OCI-LY3 (cell line): Measurements from ENCODE around the gene GPX2.

ENCODE experiments used
- H2AFZ ChIP-seq: fragments of 200-600, 300-600 bp; shearing (Covaris generic); 2 replicates; pipeline ENCODE4 v1.6.0; 2014; ENCODE audit warnings: antibody characterized with exemption, low read depth, low read length
- H3K27ac ChIP-seq: fragments of 200-600, 300-600 bp; sonication (generic); 2 replicates; pipeline ENCODE4 v1.5.1; 2014; ENCODE audit warnings: mild to moderate bottlenecking, low read length, moderate library complexity, mixed read lengths
- H3K27me3 ChIP-seq: fragments of 200-600, 300-600 bp; sonication (generic); 2 replicates; pipeline ENCODE4 v1.6.1; 2014; ENCODE audit warnings: low read depth, low read length, mixed read lengths
- H3K36me3 ChIP-seq: fragments of 200-600, 300-600 bp; sonication (generic); replicated peaks from 2 replicates; pipeline ENCODE3; 2014; ENCODE audit warnings: low read depth, low read length, mixed read lengths
- H3K4me1 ChIP-seq: fragments of 300-600, 200-600 bp; sonication (generic); 2 replicates; pipeline ENCODE4 v1.6.1; 2014; ENCODE audit warnings: low read length, mixed read lengths
- H3K4me2 ChIP-seq: fragments of 200-600, 300-600 bp; sonication (generic); 2 replicates; pipeline ENCODE4 v1.6.1; 2014; ENCODE audit warnings: low read length, mixed read lengths
- H3K4me3 ChIP-seq: fragments of 300-600, 200-600 bp; sonication (generic); 2 replicates; pipeline ENCODE4 v1.5.1; 2014; ENCODE audit warnings: antibody characterized with exemption, mild to moderate bottlenecking, low read length, moderate library complexity
- H3K79me2 ChIP-seq: fragments of 300-600, 200-600 bp; shearing (Covaris generic); 2 replicates; pipeline ENCODE4 v1.6.1; 2014; ENCODE audit warnings: mild to moderate bottlenecking, low read length, mixed read lengths
- H3K9ac ChIP-seq: fragments of 300-600, 200-600 bp; shearing (Covaris generic); 2 replicates; pipeline ENCODE4 v1.6.0; 2014; ENCODE audit warnings: mild to moderate bottlenecking, low read length, moderate library complexity
- H3K9me3 ChIP-seq: fragments of 200-600, 300-600 bp; shearing (Covaris generic); 2 replicates; pipeline ENCODE4 v1.6.1; 2014; ENCODE audit warnings: low read length, mixed read lengths; ENCODE audit not compliant: insufficient read depth
- H4K20me1 ChIP-seq: fragments of 200-600, 300-600 bp; sonication (generic); 2 replicates; pipeline ENCODE4 v1.6.1; 2016; ENCODE audit warnings: low read length, mixed read lengths; ENCODE audit not compliant: insufficient read depth
- CTCF ChIP-seq: fragments of 200-600, 300-600 bp; sonication (generic); IDR thresholded peaks from 2 replicates; pipeline ENCODE4 v1.5.1; 2014; ENCODE audit warnings: antibody characterized with exemption, low read length, low read depth
- EZH2phosphoT487 ChIP-seq: fragments of 200-600 bp; shearing (Covaris generic); IDR thresholded peaks from 2 replicates; pipeline ENCODE4 v1.6.1; 2018; ENCODE audit warnings: antibody characterized with exemption, mixed run types, low read depth

Gene GPX2

GRCh38 chr14:64926398-64926995 lies 16.0 kb downstream of the GPX2 start:
- Histone ChIP-seq H3K36me3 (peaks cover 37% of the 10 kb centered on the region), H3K4me3 (no peak overlapping the region), H3K27ac (no peak overlapping the region), H2AFZ (no peak overlapping the region), H3K9me3 (no peaks in the 10 kb centered on the region), H3K79me2 (peaks cover 7% of the 10 kb centered on the region; the same call in 1 of the 2 replicates), H3K27me3 (no peaks in the 10 kb centered on the region), H3K4me2 (no peak overlapping the region), H4K20me1 (peaks cover 4% of the 10 kb centered on the region; the same call in 1 of the 2 replicates), H3K9ac (no peak overlapping the region), H3K4me1 (no peaks in the 10 kb centered on the region)
- no peak for TF ChIP-seq EZH2phosphoT487

- Histone ChIP-seq H3K27me3 (no peaks in the 10 kb centered on the region), H3K27ac (no peak overlapping the region), H3K4me2 (no peak overlapping the region), H4K20me1 (peaks cover 25% of the 10 kb centered on the region), H3K4me3 (no peak overlapping the region), H3K36me3 (peaks cover 22% of the 10 kb centered on the region), H2AFZ (no peak overlapping the region), H3K9ac (no peak overlapping the region), H3K79me2 (peaks cover 23% of the 10 kb centered on the region), H3K4me1 (no peaks in the 10 kb centered on the region), H3K9me3 (no peaks in the 10 kb centered on the region)
- TF ChIP-seq CTCF (no peak), EZH2phosphoT487 (no peak)
These were observed 19.5 kb downstream of the GPX2 start for GRCh38 chr14:64923015-64923414.

GRCh38 chr14:64920465-64920864 lies 22.1 kb downstream of the GPX2 start:
- H3K27me3 ChIP-seq: no peaks in the 10 kb centered on the region
- peaks cover 31% of the 10 kb centered on the region for H4K20me1 ChIP-seq
- no peak overlapping the region for H2AFZ ChIP-seq
- H3K27ac ChIP-seq: no peak overlapping the region
- H3K9ac ChIP-seq: no peak overlapping the region
- no peak for TF ChIP-seq EZH2phosphoT487
- TF ChIP-seq CTCF: no peak
- no peak overlapping the region for H3K4me3 ChIP-seq
- H3K79me2 ChIP-seq: peaks cover 45% of the 10 kb centered on the region
- peaks cover 23% of the 10 kb centered on the region for H3K36me3 ChIP-seq
- H3K4me1 ChIP-seq: peaks cover 6% of the 10 kb centered on the region
- no peaks in the 10 kb centered on the region for H3K9me3 ChIP-seq
- no peak overlapping the region for H3K4me2 ChIP-seq

GRCh38 chr14:64919618-64920017 lies 22.9 kb downstream of the GPX2 start:
- Histone ChIP-seq H3K9me3 (no peaks in the 10 kb centered on the region), H3K36me3 (peaks cover 16% of the 10 kb centered on the region), H3K9ac (no peak overlapping the region), H4K20me1 (peaks cover 39% of the 10 kb centered on the region), H3K79me2 (peaks cover 53% of the 10 kb centered on the region), H3K4me3 (no peak overlapping the region), H3K4me1 (peaks cover 11% of the 10 kb centered on the region), H3K27ac (no peak overlapping the region), H2AFZ (no peak overlapping the region), H3K27me3 (no peaks in the 10 kb centered on the region), H3K4me2 (no peak overlapping the region)
- TF ChIP-seq CTCF: no peak
- no peak for TF ChIP-seq EZH2phosphoT487
